ENCODE measurements around the gene HMGA1. TPM values are rescaled to one million over a fixed set of nuclear protein-coding genes. Genes with fewer than 3 reads are reported as not detected.
A peak's percentile ranks its signal among the peaks of the same experiment; 100 is the strongest.

Gene HMGA1
- total RNA-seq, 1 donor from 2014 or later, result 355 TPM

GRCh38 chr6:34231566-34232336 is 4.9 kb upstream of the HMGA1 start:
- Mint-ChIP-seq H3K27me3 (no peaks in the 10 kb centered on the region), H3K4me1 (ENCODE audit: unreplicated experiment) (peaks cover 15% of the 10 kb centered on the region), H3K36me3 (no peaks in the 10 kb centered on the region), H3K27ac (no peak overlapping the region), H3K4me3 (no peak overlapping the region), H3K9me3 (no peaks in the 10 kb centered on the region)
- DNase-seq (ENCODE audit: extremely low spot score, unreplicated experiment), result no peak
- no peak for TF ChIP-seq CTCF (conservative IDR thresholded peaks at IDR 0.05)

- H3K4me1 Mint-ChIP-seq (ENCODE audit: unreplicated experiment), result peaks cover 15% of the 10 kb centered on the region
- H3K27ac Mint-ChIP-seq, result peak overlapping the region; percentile 41
- H3K9me3 Mint-ChIP-seq, result no peaks in the 10 kb centered on the region
- no peaks in the 10 kb centered on the region for H3K36me3 Mint-ChIP-seq
- no peak for TF ChIP-seq CTCF (conservative IDR thresholded peaks at IDR 0.05)
- H3K4me3 Mint-ChIP-seq, result no peak overlapping the region
- H3K27me3 Mint-ChIP-seq, result no peaks in the 10 kb centered on the region
- DNase-seq (ENCODE audit: extremely low spot score, unreplicated experiment), result no peak
Observed at GRCh38 chr6:34232901-34233300, 3.8 kb upstream of the HMGA1 start.

- no peaks in the 10 kb centered on the region for H3K36me3 Mint-ChIP-seq
- no peaks in the 10 kb centered on the region for H3K9me3 Mint-ChIP-seq
- no peak for TF ChIP-seq CTCF (conservative IDR thresholded peaks at IDR 0.05)
- DNase-seq (ENCODE audit: extremely low spot score, unreplicated experiment), result no peak
- peak overlapping the region; percentile 55 for H3K4me3 Mint-ChIP-seq
- no peaks in the 10 kb centered on the region for H3K27me3 Mint-ChIP-seq
- H3K27ac Mint-ChIP-seq, result peak overlapping the region; percentile 84
- peaks cover 22% of the 10 kb centered on the region for H3K4me1 Mint-ChIP-seq (ENCODE audit: unreplicated experiment)
Observed at GRCh38 chr6:34233867-34234266, 2.8 kb upstream of the HMGA1 start.

- Mint-ChIP-seq H3K4me3 (peak overlapping the region; percentile 55), H3K36me3 (no peaks in the 10 kb centered on the region), H3K9me3 (no peaks in the 10 kb centered on the region), H3K27ac (peak overlapping the region; percentile 84), H3K4me1 (ENCODE audit: unreplicated experiment) (peaks cover 25% of the 10 kb centered on the region), H3K27me3 (no peaks in the 10 kb centered on the region)
- no peak for TF ChIP-seq CTCF (conservative IDR thresholded peaks at IDR 0.05)
- DNase-seq (ENCODE audit: extremely low spot score, unreplicated experiment), result no peak
Observed at GRCh38 chr6:34234667-34235306, 1.9 kb upstream of the HMGA1 start.

- H3K27ac Mint-ChIP-seq, result peak overlapping the region; percentile 99
- H3K27me3 Mint-ChIP-seq, result no peaks in the 10 kb centered on the region
- no peaks in the 10 kb centered on the region for H3K9me3 Mint-ChIP-seq
- TF ChIP-seq CTCF (conservative IDR thresholded peaks at IDR 0.05), result no peak
- H3K4me1 Mint-ChIP-seq (ENCODE audit: unreplicated experiment), result peaks cover 21% of the 10 kb centered on the region
- no peak for DNase-seq (ENCODE audit: extremely low spot score, unreplicated experiment)
- H3K36me3 Mint-ChIP-seq, result no peaks in the 10 kb centered on the region
- H3K4me3 Mint-ChIP-seq, result peak overlapping the region; percentile 88
Observed at GRCh38 chr6:34235307-34236130, 1.2 kb upstream of the HMGA1 start.
